ENCODE results near the gene C12orf56. TPM values are rescaled to one million over a fixed set of nuclear protein-coding genes. Genes with fewer than 3 reads are reported as not detected.

The C12orf56 gene
- polyA plus RNA-seq, 1 donor (not counting 4 experiments of a cell fraction or from before 2014, with no cell fraction given): 0.14 TPM

DNA sequence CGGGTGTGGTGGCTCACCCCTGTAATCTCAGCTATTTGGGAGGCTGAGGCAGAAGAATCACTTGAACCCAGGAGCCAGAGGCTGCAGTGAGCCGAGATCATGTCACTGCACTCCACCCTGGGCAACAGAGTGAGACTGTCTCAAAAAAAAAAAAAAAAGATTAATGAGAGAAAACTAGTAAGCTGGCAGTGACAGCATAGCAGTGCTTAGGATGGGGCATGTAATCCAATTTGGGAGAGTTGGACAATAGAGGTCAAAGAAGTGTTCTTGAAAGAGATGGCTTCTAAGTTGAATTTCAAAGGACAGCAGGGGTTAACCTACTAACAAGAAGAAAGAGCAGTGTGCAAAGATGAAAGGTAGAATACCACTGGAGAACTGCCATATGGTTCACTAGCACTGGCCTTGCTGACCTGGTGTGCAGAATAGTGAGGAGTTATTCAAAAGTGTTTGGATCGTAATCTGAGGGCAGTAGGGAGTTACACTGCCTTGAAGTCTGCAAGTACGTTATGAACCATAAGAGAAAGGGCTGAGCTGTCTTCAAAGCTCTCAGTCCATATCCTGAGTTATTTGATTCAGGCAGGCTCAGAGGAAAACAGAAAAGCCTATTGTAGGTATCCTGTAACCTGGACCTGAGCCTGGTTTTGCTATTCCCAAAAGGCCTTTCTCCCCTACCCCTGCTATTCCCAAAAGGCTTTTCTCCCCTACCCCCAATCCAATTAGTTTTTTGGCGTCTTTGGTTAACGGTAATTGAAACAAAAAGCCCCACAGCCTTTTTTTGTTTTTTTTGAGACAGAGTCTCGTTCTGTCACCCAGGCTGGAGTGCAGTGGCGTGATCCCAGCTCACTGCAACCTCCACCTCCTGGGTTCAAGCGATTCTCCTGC lies 17.0 kb upstream of the C12orf56 start:
- DNase-seq (ENCODE audit: low read depth, low spot score) (no peak), FAIRE-seq (no peak)
- peaks cover 61% of the 10 kb centered on the region for H3K79me2 ChIP-seq (ENCODE audit: control insufficient read depth, insufficient read depth, low read length)
- no peak overlapping the region for H2AFZ ChIP-seq (ENCODE audit: control insufficient read depth, low read length)
- H3K4me2 ChIP-seq (ENCODE audit: control insufficient read depth, extremely low read depth, insufficient read depth, low read depth, low read length): no peak overlapping the region
- peaks cover under 1% of the 10 kb centered on the region for H4K20me1 ChIP-seq (ENCODE audit: control insufficient read depth, extremely low read depth, insufficient read depth, low read length)
- H3K27ac ChIP-seq (ENCODE audit: control insufficient read depth, insufficient read depth, low read length): no peak overlapping the region
- no peak for TF ChIP-seq EZH2 (IDR thresholded peaks at IDR 0.05; ENCODE audit: low read length)
- TF ChIP-seq, protein P1, sequence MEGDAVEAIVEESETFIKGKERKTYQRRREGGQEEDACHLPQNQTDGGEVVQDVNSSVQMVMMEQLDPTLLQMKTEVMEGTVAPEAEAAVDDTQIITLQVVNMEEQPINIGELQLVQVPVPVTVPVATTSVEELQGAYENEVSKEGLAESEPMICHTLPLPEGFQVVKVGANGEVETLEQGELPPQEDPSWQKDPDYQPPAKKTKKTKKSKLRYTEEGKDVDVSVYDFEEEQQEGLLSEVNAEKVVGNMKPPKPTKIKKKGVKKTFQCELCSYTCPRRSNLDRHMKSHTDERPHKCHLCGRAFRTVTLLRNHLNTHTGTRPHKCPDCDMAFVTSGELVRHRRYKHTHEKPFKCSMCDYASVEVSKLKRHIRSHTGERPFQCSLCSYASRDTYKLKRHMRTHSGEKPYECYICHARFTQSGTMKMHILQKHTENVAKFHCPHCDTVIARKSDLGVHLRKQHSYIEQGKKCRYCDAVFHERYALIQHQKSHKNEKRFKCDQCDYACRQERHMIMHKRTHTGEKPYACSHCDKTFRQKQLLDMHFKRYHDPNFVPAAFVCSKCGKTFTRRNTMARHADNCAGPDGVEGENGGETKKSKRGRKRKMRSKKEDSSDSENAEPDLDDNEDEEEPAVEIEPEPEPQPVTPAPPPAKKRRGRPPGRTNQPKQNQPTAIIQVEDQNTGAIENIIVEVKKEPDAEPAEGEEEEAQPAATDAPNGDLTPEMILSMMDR (optimal IDR thresholded peaks at IDR 0.05 in 1 of 3, IDR thresholded peaks at IDR 0.05 in 1 of 3, conservative IDR thresholded peaks at IDR 0.05 in 1 of 3; ENCODE audit: extremely low read depth in 1 of 3, insufficient read depth in 2 of 3, low read length in 3 of 3): no peak
- no peak overlapping the region for H3K9ac ChIP-seq (ENCODE audit: control insufficient read depth, extremely low read depth, insufficient read depth, low read length)
- no peaks in the 10 kb centered on the region for H3K9me3 ChIP-seq (ENCODE audit: control insufficient read depth, low read depth, low read length)
- H3K4me3 ChIP-seq (ENCODE audit: control insufficient read depth in 2 of 3, extremely low read depth in 1 of 3, insufficient read depth in 2 of 3, low read depth in 1 of 3, low read length in 3 of 3): no peak overlapping the region
- H3K27me3 ChIP-seq (ENCODE audit: control insufficient read depth, extremely low read depth, insufficient read depth, low read length): no peaks in the 10 kb centered on the region
- H3K4me1 ChIP-seq (ENCODE audit: control insufficient read depth, extremely low read depth, insufficient read depth, low read length): peaks cover 4% of the 10 kb centered on the region
- dilution Hi-C loops (cut with MboI; ENCODE audit: extremely low pct_ligation_motif_present, low sequenced_read_pairs): no loop called here
- H3K36me3 ChIP-seq (ENCODE audit: control insufficient read depth in 2 of 2, extremely low read depth in 1 of 2, insufficient read depth in 2 of 2, low read length in 2 of 2): peaks cover 8 to 17% of the 10 kb centered on the region in 2 experiments
- H3K9me1 ChIP-seq (ENCODE audit: control insufficient read depth, extremely low read depth, insufficient read depth, low read length): no peaks in the 10 kb centered on the region

DNA sequence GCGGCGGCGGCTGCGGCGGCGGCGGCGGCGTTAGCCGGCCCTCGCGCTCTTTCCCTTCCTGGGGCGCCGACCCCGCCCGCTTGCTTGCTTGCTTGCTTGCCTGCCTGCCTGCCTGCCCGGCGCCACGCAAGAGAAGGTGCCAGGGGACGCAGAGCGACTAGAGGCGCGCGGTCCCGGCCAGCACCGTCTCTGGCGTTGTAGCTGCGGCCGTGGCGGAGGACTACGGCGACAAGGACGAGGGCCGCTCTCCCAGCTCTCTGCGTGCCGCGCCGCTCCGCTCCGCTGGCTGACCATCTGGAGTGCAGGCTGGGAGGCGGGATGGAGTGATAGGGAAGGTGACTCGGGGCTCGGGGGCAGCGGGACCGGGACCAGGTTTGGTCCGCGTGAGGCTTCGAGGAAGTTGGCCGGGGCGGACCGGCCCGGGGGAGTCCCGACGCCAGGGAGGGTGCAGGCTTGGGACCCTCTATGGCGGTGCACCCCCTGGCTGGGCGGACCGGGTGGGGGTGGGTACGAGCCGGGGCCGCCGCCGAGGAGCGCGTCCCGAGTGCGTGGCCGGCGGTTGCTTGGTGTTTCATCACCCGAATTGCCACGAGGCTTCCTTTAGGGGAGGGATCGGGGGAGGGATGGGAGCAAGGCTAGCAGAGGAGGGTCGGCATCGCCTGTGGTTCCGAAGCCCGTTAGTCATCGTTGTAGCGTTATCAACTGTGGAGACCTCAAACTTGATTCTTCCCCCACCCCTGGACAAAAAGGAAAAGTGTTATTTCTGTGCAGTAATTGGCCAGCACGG lies 14.1 kb upstream of the C12orf56 start:
- Histone ChIP-seq H3K27me3 (ENCODE audit: control insufficient read depth, extremely low read depth, insufficient read depth, low read length) (no peaks in the 10 kb centered on the region), H3K9ac (ENCODE audit: control insufficient read depth, extremely low read depth, insufficient read depth, low read length) (peak overlapping the region; percentile 99), H3K27ac (ENCODE audit: control insufficient read depth, insufficient read depth, low read length) (peak overlapping the region; percentile 97), H3K9me3 (ENCODE audit: control insufficient read depth, low read depth, low read length) (no peaks in the 10 kb centered on the region), H2AFZ (ENCODE audit: control insufficient read depth, low read length) (peak overlapping the region; percentile 86), H3K9me1 (ENCODE audit: control insufficient read depth, extremely low read depth, insufficient read depth, low read length) (no peaks in the 10 kb centered on the region), H3K4me3 (ENCODE audit: control insufficient read depth in 2 of 3, extremely low read depth in 1 of 3, insufficient read depth in 2 of 3, low read depth in 1 of 3, low read length in 3 of 3) (peak overlapping the region; percentile 83 to 99 (median 98)), H4K20me1 (ENCODE audit: control insufficient read depth, extremely low read depth, insufficient read depth, low read length) (no peaks in the 10 kb centered on the region), H3K36me3 (ENCODE audit: control insufficient read depth in 2 of 2, extremely low read depth in 1 of 2, insufficient read depth in 2 of 2, low read length in 2 of 2) (no peaks in the 10 kb centered on the region), H3K4me2 (ENCODE audit: control insufficient read depth, extremely low read depth, insufficient read depth, low read depth, low read length) (peak overlapping the region; percentile 85), H3K79me2 (ENCODE audit: control insufficient read depth, insufficient read depth, low read length) (peaks cover 46% of the 10 kb centered on the region), H3K4me1 (ENCODE audit: control insufficient read depth, extremely low read depth, insufficient read depth, low read length) (peaks cover 12% of the 10 kb centered on the region)
- DNase-seq (ENCODE audit: low read depth, low spot score) (no peak), FAIRE-seq (no peak)
- dilution Hi-C loops (cut with MboI; ENCODE audit: extremely low pct_ligation_motif_present, low sequenced_read_pairs): no loop called here
- TF ChIP-seq EZH2 (IDR thresholded peaks at IDR 0.05; ENCODE audit: low read length): no peak
- TF ChIP-seq, protein P1 (optimal IDR thresholded peaks at IDR 0.05 in 1 of 3, IDR thresholded peaks at IDR 0.05 in 1 of 3, conservative IDR thresholded peaks at IDR 0.05 in 1 of 3; ENCODE audit: extremely low read depth in 1 of 3, insufficient read depth in 2 of 3, low read length in 3 of 3): no peak

All from keratinocyte (primary cell).